SK-N-SH treated with all-trans-retinoic acid at 6 μM for 48 hours (cell line): ENCODE data around the gene KCNMA1.

Experiments
- ATAC-seq: fragments of 200-7000 bp; cut with Tn5 transposase; 3 replicates; pipeline ENCODE4 v1.9.1; 2020; ENCODE audit warnings: mild to moderate bottlenecking, moderate library complexity
- BACH2 ChIP-seq: fragments of 250-450 bp; sonication (Bioruptor Pico); IDR thresholded peaks from 2 replicates; pipeline ENCODE4 v1.9.0; 2021; ENCODE audit warnings: mild to moderate bottlenecking, borderline replicate concordance
- CREB5 ChIP-seq: fragments of 250-450 bp; sonication (Bioruptor Pico); IDR thresholded peaks from 2 replicates; pipeline ENCODE4 v1.5.1; 2020; ENCODE audit warnings: low read depth, mild to moderate bottlenecking, moderate library complexity
- CSDC2 ChIP-seq: fragments of 250-450 bp; sonication (Bioruptor Pico); IDR thresholded peaks from 2 replicates; pipeline ENCODE4 v1.5.0; 2020; ENCODE audit warnings: mild to moderate bottlenecking, moderate library complexity
- CSRNP3 ChIP-seq: fragments of 250-450 bp; sonication (Bioruptor Pico); IDR thresholded peaks from 2 replicates; pipeline ENCODE4 v1.5.1; 2021; ENCODE audit warnings: mild to moderate bottlenecking, moderate library complexity
- GLIS3 ChIP-seq: fragments of 250-450 bp; sonication (Bioruptor Pico); IDR thresholded peaks from 2 replicates; pipeline ENCODE4 v1.5.0; 2020; ENCODE audit warnings: mild to moderate bottlenecking, moderate library complexity
- ISL1 ChIP-seq: fragments of 250-450 bp; sonication (Bioruptor Pico); IDR thresholded peaks from 2 replicates; pipeline ENCODE4 v2.1.2; 2022; ENCODE audit warnings: mild to moderate bottlenecking, moderate library complexity
- PATZ1 ChIP-seq: fragments of 250-450 bp; sonication (Bioruptor Pico); IDR thresholded peaks from 2 replicates; pipeline ENCODE4 v1.8.0; 2020; ENCODE audit warnings: mild to moderate bottlenecking, moderate library complexity, borderline replicate concordance
- POU6F1 ChIP-seq: fragments of 250-450 bp; sonication (Bioruptor Pico); IDR thresholded peaks from 2 replicates; pipeline ENCODE4 v1.8.0; 2021; ENCODE audit warnings: low read depth, mild to moderate bottlenecking, moderate library complexity, borderline replicate concordance
- PPARA ChIP-seq: fragments of 250-450 bp; sonication (Bioruptor Pico); IDR thresholded peaks from 2 replicates; pipeline ENCODE4 v1.5.0; 2020; ENCODE audit warnings: mild to moderate bottlenecking, borderline replicate concordance
- RARB ChIP-seq: fragments of 250-450 bp; sonication (Bioruptor Pico); IDR thresholded peaks from 2 replicates; pipeline ENCODE4 v1.8.0; 2021; ENCODE audit warnings: mild to moderate bottlenecking, moderate library complexity
- TCF4 ChIP-seq: fragments of 250-450 bp; sonication (Bioruptor Pico); IDR thresholded peaks from 2 replicates; pipeline ENCODE4 v1.8.0; 2021; ENCODE audit warnings: mild to moderate bottlenecking, moderate library complexity, borderline replicate concordance
- TOX ChIP-seq: fragments of 250-450 bp; sonication (Bioruptor Pico); IDR thresholded peaks from 2 replicates; pipeline ENCODE4 v1.8.0; 2021; ENCODE audit warnings: mild to moderate bottlenecking, moderate library complexity, borderline replicate concordance
- TSHZ2 ChIP-seq: fragments of 250-450 bp; sonication (Bioruptor Pico); IDR thresholded peaks from 2 replicates; pipeline ENCODE4 v1.5.0; 2020; ENCODE audit warnings: mild to moderate bottlenecking, moderate library complexity
- ZC3H10 ChIP-seq: fragments of 250-450 bp; sonication (Bioruptor Pico); IDR thresholded peaks from 2 replicates; pipeline ENCODE4 v1.5.1; 2021; ENCODE audit warnings: mild to moderate bottlenecking, moderate library complexity
- ZFP30 ChIP-seq: fragments of 450-650 bp; formaldehyde crosslinking; IDR thresholded peaks from 2 replicates; pipeline ENCODE4 v1.5.0; 2022; ENCODE audit warnings: mild to moderate bottlenecking, moderate library complexity
- ZNF565 ChIP-seq: fragments of 450-650 bp; formaldehyde crosslinking; conservative IDR thresholded peaks from 2 replicates; pipeline ENCODE4 v1.5.0; 2020; ENCODE audit warnings: low read depth, mild to moderate bottlenecking, moderate library complexity
- ZNF70 ChIP-seq: fragments of 450-650 bp; formaldehyde crosslinking; IDR thresholded peaks from 2 replicates; pipeline ENCODE4 v1.5.0; 2020; ENCODE audit warnings: mild to moderate bottlenecking, moderate library complexity
- ZNF8 ChIP-seq: fragments of 450-650 bp; formaldehyde crosslinking; IDR thresholded peaks from 2 replicates; pipeline ENCODE4 v1.5.0; 2020; ENCODE audit warnings: mild to moderate bottlenecking, moderate library complexity

The KCNMA1 gene

GRCh38 chr10:77193001-77193400 lies 444.6 kb downstream of the KCNMA1 start (continued):
- no peak for TF ChIP-seq POU6F1 (CRISPR knock-in tag)
- no peak for TF ChIP-seq CSDC2 (CRISPR knock-in tag)
- no peak for TF ChIP-seq TOX (CRISPR knock-in tag)
- no peak for TF ChIP-seq BACH2 (CRISPR knock-in tag)
- no peak for TF ChIP-seq ZFP30 (CRISPR knock-in tag)
- TF ChIP-seq PPARA (CRISPR knock-in tag) = no peak

GRCh38 chr10:77192402-77192801 lies 445.2 kb downstream of the KCNMA1 start:
- TF ChIP-seq BACH2 (CRISPR knock-in tag) = no peak
- no peak for TF ChIP-seq PATZ1
- no peak for TF ChIP-seq GLIS3 (CRISPR knock-in tag)
- no peak for ATAC-seq

- no peak for TF ChIP-seq CSDC2 (CRISPR knock-in tag)
These were observed 446.1 kb downstream of the KCNMA1 start for GRCh38 chr10:77191324-77192049.

GRCh38 chr10:77190291-77190690 lies 447.3 kb downstream of the KCNMA1 start:
- TF ChIP-seq ZNF70 (no peak), PATZ1 (no peak), CREB5 (no peak), TSHZ2 (CRISPR knock-in tag) (no peak), CSRNP3 (CRISPR knock-in tag) (no peak), CSDC2 (CRISPR knock-in tag) (no peak), ZC3H10 (CRISPR knock-in tag) (no peak), ZNF565 (CRISPR knock-in tag) (no peak), BACH2 (CRISPR knock-in tag) (no peak), ZNF8 (no peak), ISL1 (CRISPR knock-in tag) (no peak), TCF4 (CRISPR knock-in tag) (no peak), RARB (CRISPR knock-in tag) (no peak)
- ATAC-seq = no peak

More at GRCh38 chr10:77191324-77192049, 446.1 kb downstream of the KCNMA1 start:
- ATAC-seq = no peak
